Urinary bladder (tissue), 4 donors: ENCODE measurements around the gene ATP11A. TPM values are rescaled to one million over a fixed set of nuclear protein-coding genes. Genes with fewer than 3 reads are reported as not detected.
"Not testable (repeated sequence)": the region's sequence is repeated elsewhere in the genome, so short reads cannot be mapped to it uniquely, and the experiment has no call there.

Experiments used
- DNase-seq: peaks from one replicate; pipeline ENCODE4 v3.0.0-alpha.2; 2015; ENCODE audit errors: extremely low spot score
- H3K27ac ChIP-seq: one replicate; pipeline ENCODE4 v1.5.1; 2013; ENCODE audit warnings: low read depth, mild to moderate bottlenecking, moderate library complexity
- H3K36me3 ChIP-seq: one replicate; pipeline ENCODE4 v1.6.1; 2013; ENCODE audit warnings: mild to moderate bottlenecking, moderate library complexity; ENCODE audit not compliant: insufficient read depth
- H3K4me1 ChIP-seq: one replicate; pipeline ENCODE4 v1.6.1; 2013; ENCODE audit warnings: mild to moderate bottlenecking, moderate library complexity; ENCODE audit not compliant: insufficient read depth
- H3K4me3 ChIP-seq: one replicate; pipeline ENCODE4 v1.5.1; 2013; ENCODE audit warnings: low read depth, low read length
- WGBS: extraction: QIAGEN DNeasy Blood & Tissue Kit; methylation state at CpG from one replicate; pipeline ENCODE4 v1.1.7; 2013; 5-methylcytosine and 5-hydroxymethylcytosine counted together
- polyA plus RNA-seq: library from polyadenylated mRNA; stranded (reverse); fragments of 200-250 nt; gene quantifications from one replicate; pipeline ENCODE4 v1.2.3, GENCODE V29; 2013
- total RNA-seq: library from RNA; depleted of rRNA; stranded (reverse); fragments of >200 nt; gene quantifications from one replicate; pipeline ENCODE4 v1.2.3, GENCODE V29; 2014
- donor health status: healthy with polysubstance abuse.
- donor health status: healthy.

Gene ATP11A
- total and polyA plus RNA-seq, 2 donors = 11.4 to 26.2 TPM

DNA sequence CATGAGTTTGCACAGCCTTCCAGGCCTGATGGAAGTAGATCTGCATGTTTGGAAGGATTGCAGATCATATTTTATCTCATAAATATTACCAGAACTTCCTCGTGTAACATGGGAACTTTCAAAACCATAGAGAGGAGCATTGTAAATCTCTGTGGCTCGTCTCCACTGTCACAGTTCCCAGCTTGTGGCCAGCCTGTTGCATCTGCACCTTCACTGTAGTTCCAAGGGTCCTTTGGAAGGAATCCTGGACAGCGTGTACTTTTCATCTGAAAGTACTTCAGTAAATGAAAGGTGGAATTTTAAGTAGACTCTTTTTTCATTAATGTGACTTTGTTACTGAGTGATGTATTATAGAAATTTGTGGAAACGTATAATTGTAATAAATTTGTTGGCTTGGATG, 105.4 kb downstream of the ATP11A start:
- no peak for DNase-seq
- 80% methylated on average over 4 of the region's 4 CpGs for WGBS
- Histone ChIP-seq H3K4me3 (no peak overlapping the region), H3K36me3 (no peaks in the 10 kb centered on the region), H3K27ac (no peak overlapping the region), H3K4me1 (no peaks in the 10 kb centered on the region)

DNA sequence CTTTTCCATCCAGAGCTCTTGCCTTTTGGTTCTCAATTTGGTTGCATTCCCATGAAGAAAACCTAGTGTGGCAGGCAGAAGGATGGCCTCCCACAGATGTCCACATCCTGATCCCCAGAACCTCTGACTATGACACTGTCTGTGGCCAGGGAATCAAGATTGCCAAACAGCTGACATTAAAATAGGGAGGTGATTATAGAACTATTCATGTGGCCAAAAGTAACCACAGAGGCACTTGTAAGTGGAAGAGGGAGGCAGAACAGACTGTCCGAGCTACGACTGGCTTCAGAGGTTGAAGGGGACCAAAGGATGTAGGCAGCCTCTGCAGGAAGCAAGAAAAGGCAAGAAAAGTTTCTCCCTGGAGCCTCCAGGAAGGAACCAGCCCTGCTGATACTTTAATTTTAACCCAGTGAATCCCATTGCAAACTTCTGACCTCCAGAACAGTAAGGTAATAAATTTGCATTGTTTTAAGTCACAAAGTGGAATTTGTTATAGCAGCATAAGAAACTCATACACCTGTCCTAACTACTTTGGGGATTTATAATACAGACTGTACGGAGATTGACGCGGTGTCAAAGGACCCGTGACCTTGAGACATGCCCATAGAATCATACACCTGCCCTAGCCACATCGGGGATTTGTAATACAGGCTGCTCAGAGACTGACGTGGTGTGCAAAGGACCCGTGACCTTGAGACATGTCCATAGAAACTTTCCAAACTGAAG, 106.5 kb downstream of the ATP11A start:
- 97% methylated on average over 9 of the region's 9 CpGs for WGBS
- no peaks in the 10 kb centered on the region for H3K4me1 ChIP-seq
- H3K36me3 ChIP-seq = no peaks in the 10 kb centered on the region
- H3K4me3 ChIP-seq = no peak overlapping the region
- no peak overlapping the region for H3K27ac ChIP-seq
- no peak for DNase-seq

DNA sequence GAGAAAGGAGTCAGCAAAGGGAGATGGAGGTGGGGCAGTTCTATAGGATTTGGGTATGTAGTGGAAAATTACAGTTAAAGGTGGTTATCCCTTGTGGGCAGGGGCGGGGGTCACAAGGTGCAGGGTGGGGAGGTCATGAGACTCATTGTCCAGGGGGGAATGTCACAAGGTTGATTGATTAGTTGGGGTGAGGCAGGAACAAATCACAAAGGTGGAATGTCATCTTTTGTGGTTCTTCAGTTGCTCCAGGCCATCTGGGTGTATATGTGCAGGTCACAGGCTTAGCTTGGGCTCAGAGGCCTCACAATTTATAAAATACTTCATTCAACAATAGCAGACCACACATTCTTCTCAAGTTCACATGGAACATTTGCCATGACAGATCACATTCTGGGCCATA, 109.6 kb downstream of the ATP11A start:
- no peaks in the 10 kb centered on the region for H3K36me3 ChIP-seq
- no peak for DNase-seq
- 94% methylated on average over 1 of the region's 1 CpG for WGBS

DNA sequence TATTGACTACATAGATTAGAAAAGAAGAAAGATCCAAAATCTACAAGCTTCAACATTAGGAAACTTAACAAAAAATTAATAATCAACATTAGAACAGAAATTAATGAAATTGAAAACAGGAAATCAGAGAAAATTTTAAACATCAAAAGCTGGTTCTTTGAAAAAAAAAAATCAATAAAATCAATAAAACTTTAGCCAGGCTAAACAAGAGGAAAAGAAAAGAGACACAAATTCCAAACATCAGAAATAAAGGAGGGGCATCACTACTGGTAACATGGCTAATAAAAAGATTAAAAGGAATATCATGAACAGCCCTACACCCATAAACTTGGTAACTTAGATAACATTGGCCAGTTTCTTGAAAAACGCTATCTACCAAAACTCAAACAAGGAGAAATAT, 110.2 kb downstream of the ATP11A start:
- Histone ChIP-seq H3K4me1 (no peaks in the 10 kb centered on the region), H3K4me3 (no peak overlapping the region), H3K27ac (no peak overlapping the region), H3K36me3 (no peaks in the 10 kb centered on the region)
- no peak for DNase-seq
- 96% methylated on average over 1 of the region's 1 CpG for WGBS

More for the DNA sequence above, 109.6 kb downstream of the ATP11A start:
- Histone ChIP-seq H3K4me3 (no peak overlapping the region), H3K4me1 (no peaks in the 10 kb centered on the region), H3K27ac (no peak overlapping the region)

DNA sequence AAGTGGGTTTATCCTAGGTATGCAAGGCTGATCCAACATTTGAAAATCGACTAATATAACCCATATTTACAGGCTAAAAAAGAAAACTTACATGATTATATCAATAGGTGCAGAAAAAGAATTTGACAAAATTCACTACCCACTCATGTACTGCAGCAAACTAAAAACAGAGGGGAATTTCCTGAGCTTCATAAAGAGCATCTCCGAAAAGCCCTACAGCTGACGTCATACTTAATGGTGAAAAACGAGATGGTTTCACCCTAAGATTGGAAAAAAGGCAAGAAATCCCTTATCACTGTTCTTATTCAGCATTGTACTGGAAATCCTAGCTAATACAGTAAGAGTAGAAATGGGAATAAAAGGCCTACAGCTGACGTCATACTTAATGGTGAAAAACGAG, 111.0 kb downstream of the ATP11A start:
- 95% methylated on average over 4 of the region's 6 CpGs for WGBS

DNA sequence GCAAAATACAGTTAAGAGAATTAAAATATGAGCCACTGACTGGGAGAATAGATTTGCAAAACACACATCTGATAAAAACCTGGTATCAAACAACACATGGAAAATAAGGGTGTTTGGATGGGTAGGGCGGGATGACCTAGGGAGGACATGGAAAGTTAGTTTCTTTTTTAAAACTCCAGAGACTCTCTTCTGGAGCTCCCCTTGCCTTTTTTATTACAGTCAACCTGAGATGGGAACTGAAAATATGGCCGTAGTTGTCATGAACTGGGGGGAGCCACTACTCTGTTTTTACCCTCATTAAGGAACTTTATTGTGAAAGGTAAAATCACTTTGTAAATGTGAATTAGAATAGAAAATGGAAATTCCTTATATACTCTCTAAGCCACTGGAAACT, 113.0 kb downstream of the ATP11A start:
- H3K4me1 ChIP-seq = no peaks in the 10 kb centered on the region
- 84% methylated on average over 2 of the region's 2 CpGs for whole genome bisulfite sequencing
- H3K27ac ChIP-seq = no peak overlapping the region
- no peak overlapping the region for H3K4me3 ChIP-seq
- H3K36me3 ChIP-seq = no peaks in the 10 kb centered on the region
- DNase-seq = no peak

More for the DNA sequence above, 111.0 kb downstream of the ATP11A start:
- not testable (repeated sequence) for DNase-seq, H3K36me3 ChIP-seq, H3K4me3 ChIP-seq, H3K4me1 ChIP-seq, H3K27ac ChIP-seq

DNA sequence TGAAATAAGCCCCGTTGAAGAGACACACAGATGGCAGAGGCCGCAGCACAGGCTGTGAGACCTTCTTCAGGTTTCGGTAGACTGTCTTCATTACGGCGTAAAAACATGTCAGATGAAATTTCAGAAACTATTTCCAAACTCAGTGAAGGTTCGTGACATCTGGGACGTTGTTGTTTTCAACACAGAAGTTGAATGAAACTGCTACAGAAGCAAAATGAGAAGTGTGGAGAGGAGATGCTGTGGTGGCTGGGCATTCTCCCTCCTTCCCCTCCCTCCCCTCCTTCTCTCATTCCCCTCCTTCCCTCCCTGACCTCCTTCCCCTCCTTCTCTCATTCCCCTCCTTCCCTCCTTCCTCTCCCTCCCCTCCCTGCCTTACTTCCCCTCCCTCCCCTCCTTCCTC, 113.6 kb downstream of the ATP11A start:
- no peaks in the 10 kb centered on the region for H3K4me1 ChIP-seq
- WGBS = 69% methylated on average over 7 of the region's 7 CpGs
- no peaks in the 10 kb centered on the region for H3K36me3 ChIP-seq
- H3K27ac ChIP-seq = no peak overlapping the region
- no peak for DNase-seq
- no peak overlapping the region for H3K4me3 ChIP-seq

DNA sequence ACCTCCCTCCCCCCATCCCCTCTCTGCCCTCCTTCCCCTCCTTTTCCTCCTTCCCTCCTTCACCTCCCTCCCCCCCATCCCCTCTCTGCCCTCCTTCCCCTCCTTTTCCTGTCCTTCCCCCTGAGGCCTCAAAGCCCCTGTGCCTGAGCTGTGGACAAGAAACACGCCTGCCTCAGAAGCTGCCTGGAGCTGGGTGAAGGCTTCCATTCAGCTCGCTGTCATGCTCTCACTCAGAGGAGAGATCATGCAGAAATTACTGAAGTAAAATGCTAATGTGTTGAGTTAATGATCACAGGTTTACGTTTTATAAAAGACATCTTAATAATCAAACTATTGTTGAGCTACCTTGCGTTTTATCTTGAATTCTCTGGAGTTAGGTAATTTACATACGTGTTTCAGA, 114.5 kb downstream of the ATP11A start:
- no peak for DNase-seq
- no peaks in the 10 kb centered on the region for H3K4me1 ChIP-seq
- no peak overlapping the region for H3K27ac ChIP-seq
- 81% methylated on average over 5 of the region's 5 CpGs for WGBS
- H3K4me3 ChIP-seq = no peak overlapping the region
- no peaks in the 10 kb centered on the region for H3K36me3 ChIP-seq

DNA sequence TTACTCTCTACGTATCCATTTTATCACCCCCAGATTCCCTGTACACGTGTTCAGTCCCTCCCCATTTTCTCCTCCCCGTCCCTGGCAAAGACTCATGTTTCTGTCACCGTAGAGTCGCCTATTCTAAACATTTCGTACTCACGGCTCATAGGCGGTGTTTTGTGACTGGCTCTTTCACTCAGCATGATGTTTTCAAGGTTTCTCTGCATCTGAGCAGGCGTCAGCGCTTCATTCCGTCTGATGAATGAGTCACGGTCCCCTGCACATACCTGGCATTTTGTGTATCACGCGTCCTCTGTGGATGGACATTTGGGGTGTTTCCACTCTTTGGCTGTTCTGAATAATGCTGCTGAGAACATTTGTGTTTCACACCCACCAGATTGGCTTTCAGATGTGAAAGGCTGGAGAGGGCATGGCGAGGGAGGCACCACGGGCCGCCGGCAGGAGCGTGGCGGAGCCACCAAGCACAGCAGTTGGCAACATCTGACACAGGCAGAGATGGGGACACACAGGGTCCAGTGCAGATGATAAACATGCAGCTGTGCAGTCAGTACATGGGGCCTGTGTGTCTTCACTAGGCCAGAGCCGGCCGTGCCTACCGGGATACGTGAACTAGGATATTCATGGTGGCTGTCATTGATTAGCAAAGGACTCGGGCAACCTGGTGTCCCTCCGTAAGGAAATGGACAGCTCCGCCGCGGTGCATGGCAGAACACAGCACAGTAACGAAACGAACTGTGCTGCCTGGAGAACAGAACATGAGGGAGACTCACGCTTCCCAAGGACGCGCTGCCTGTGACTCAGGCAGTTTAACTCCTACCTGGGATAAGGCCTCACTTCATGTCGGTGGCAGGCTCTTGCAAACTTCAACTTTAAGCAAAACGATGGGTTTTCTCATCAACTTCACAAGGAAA, 117.2 kb downstream of the ATP11A start:
- WGBS = 84% methylated on average over 36 of the region's 36 CpGs
- H3K4me3 ChIP-seq = no peak overlapping the region
- no peak for DNase-seq
- no peaks in the 10 kb centered on the region for H3K4me1 ChIP-seq
- no peaks in the 10 kb centered on the region for H3K36me3 ChIP-seq
- no peak overlapping the region for H3K27ac ChIP-seq

DNA sequence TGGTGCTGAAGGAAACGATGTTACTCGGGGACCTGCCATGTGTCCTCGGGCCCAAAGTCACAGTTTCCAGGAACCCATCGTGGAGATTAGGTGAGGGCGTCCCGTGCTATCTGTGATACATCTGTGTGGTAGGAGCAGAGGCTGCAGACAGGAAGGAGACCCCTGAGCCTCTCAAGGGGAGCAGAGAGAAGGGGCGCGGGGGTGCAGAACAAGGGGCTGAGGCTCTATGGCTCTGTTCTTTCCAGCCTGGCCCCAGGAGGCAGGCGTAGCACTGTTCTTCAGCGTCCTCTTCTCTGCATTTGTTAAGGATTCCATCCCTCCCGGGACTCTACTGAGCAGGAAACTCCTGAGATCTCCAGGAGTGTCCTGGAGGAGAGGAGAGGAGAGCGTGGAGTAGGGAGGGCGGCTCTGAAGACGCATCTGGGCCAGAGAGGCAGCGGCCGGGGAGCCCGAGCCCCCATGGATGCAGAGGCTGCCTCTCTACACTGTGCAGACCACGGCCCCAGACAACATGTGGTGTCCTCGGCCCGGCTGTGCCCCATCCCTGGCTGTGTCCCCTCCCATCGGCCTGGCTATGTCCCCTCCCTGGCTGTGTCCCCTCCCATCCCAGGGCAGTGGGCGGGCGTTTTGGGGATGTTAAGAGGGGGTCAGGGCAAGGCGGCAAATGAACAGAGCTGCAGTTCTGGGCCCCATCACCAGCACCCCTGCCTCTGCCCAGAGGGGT, 118.0 kb downstream of the ATP11A start:
- no peaks in the 10 kb centered on the region for H3K4me1 ChIP-seq
- DNase-seq = no peak
- H3K36me3 ChIP-seq = no peaks in the 10 kb centered on the region
- H3K27ac ChIP-seq = no peak overlapping the region
- H3K4me3 ChIP-seq = no peak overlapping the region
- WGBS = 94% methylated on average over 24 of the region's 24 CpGs

DNA sequence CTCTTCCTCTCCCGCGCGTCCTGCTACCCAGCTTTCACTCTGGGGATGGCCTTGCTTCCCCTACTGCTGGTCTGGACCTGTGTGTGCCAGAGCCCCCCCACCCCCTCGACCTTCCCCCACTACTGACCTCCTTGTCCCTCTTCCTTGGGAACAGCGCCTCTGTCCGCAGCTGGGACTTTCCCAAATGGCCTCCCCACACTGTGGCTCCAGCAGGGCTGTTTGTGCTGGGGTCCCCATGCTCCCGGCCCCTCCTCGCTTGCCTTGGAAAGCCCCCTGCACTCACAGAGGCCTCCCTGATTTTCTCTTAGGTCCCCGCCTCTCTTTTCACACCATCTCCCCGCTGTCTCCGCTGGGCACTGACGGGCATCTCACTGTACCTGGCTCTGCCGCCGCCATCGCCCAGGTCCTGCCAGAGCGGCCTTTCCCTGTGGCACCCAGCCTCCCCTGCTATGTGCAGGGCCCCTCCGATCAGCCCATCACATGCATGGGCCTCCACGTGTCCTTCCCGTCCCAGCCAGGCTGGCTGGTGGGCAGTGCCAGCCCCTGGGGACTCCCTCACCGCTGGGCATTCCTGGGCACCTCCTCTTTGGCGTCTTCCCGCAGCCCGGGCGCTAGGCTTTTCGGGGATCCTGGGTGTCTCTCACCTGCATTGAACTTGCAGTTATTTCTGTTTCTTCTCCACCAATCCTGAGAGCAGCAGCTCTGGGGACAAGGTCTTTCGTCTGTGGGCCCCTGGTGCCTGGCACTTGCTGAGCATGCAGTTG, 118.7 kb downstream of the ATP11A start:
- no peak for DNase-seq
- H3K27ac ChIP-seq = no peak overlapping the region
- no peak overlapping the region for H3K4me3 ChIP-seq
- no peaks in the 10 kb centered on the region for H3K4me1 ChIP-seq
- 91% methylated on average over 26 of the region's 26 CpGs for WGBS
- no peaks in the 10 kb centered on the region for H3K36me3 ChIP-seq

DNA sequence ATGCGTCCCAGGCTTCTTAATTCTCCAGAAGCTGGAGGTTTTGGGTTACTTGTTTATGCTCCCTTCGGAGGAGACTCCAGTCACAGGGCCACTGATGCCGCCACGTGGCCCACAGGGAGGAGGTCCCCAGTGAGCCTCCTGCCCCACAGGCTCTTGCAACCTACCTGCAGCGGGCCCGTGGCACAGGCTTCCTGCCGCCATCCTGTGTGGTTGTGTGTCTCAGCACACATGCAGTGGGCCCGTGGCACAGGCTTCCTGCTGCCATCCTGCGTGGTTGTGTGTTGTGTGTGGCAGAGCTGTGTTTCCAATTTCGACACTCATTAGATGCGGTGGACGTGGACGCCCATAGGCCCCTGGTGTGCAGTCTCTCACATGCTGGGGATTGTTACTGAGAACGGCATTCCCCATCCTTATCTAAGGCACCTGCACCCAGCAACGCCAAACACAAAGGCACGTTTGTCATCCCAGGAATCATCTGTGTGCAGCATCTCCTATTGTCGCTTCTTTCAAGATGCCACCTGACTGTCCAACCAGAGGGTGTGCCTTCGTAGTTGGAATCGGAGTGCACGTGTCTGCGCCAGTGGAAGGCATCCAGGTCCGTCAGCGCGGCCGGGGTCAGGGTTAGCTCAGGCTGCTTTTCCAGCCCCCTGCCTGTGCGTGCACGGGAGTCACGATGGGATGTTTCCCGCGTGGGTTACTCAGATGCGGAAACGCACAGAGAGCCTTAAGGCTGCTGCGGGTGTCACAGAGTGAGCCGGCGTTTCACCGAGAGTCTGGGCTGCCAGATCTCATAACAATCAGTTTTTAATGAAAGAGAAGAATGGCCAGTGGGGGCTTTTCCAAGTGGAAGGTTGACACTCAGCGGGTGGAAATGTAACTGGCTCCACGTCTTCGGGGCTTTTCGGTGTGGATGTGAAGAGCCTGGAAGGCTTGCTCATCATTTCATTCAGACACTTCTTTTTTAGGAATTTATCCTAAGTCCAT, 119.8 kb downstream of the ATP11A start:
- Histone ChIP-seq H3K27ac (no peak overlapping the region), H3K4me3 (no peak overlapping the region), H3K4me1 (no peaks in the 10 kb centered on the region), H3K36me3 (no peaks in the 10 kb centered on the region)
- no peak for DNase-seq
- 94% methylated on average over 40 of the region's 40 CpGs for WGBS
